H1 (cell line): ENCODE results near the gene FKBP1B. TPM values are rescaled to one million over a fixed set of nuclear protein-coding genes. Genes with fewer than 3 reads are reported as not detected.

Source experiments
- CHD7 ChIP-seq: fragments of 300-600 bp; sonication (generic); IDR thresholded peaks from 2 replicates; pipeline ENCODE4 v1.7.1; 2012; ENCODE audit warnings: low read length, moderate library complexity, mild to moderate bottlenecking, inconsistent platforms; ENCODE audit not compliant: insufficient replicate concordance
- EGR1 ChIP-seq: IDR thresholded peaks from 2 replicates; pipeline ENCODE4 v1.6.1; 2011; ENCODE audit warnings: low read depth, low read length, borderline replicate concordance
- RNF2 ChIP-seq: fragments of 200-900, 300-1000 bp; sonication (generic); IDR thresholded peaks from 2 replicates; pipeline ENCODE4 v1.7.1; 2016; ENCODE audit warnings: borderline replicate concordance, low read depth, mild to moderate bottlenecking, antibody characterized with exemption, low read length; ENCODE audit not compliant: poor library complexity, severe bottlenecking; ENCODE audit errors: missing control alignments
- SIRT6 ChIP-seq: IDR thresholded peaks from one replicate; pipeline ENCODE4 v1.7.1; 2012; ENCODE audit warnings: low read length, inconsistent platforms
- polyA plus RNA-seq, 7 experiments: library from polyadenylated mRNA; depleted of rRNA in 3 of 7; stranded (reverse) in 5 of 7; unstranded in 2 of 7; fragments of >200 nt in 5 of 7; fragments of 200-250 nt in 2 of 7; gene quantifications; 1 replicate in 5 of 7; 2 replicates in 1 of 7; 4 replicates in 1 of 7; pipeline versions ENCODE4 v1.2.1 to v1.2.3, GENCODE V29; 2011 to 2013; ENCODE audit warnings: missing spikeins in 2 of 7, mixed read lengths in 2 of 7
- total RNA-seq: library from RNA; stranded (reverse); fragmentation: NEBNext Ultra II Directional; extraction: Animal tissue kit (Norgen Biotek cat#: 25700); gene quantifications from 2 replicates; pipeline ENCODE4 v1.2.1, GENCODE V29; 2021

FKBP1B gene
- total and polyA plus RNA-seq, 2 of the 8 experiments (the other 6 are each of a cell fraction or from before 2014, with no cell fraction given) = 50.8 to 151 TPM

GRCh38 chr2:24038786-24039499 is 10.6 kb upstream of the FKBP1B start (continued):
- no peak for TF ChIP-seq CHD7
- no peak for TF ChIP-seq RNF2
- no peak for TF ChIP-seq EGR1
- TF ChIP-seq SIRT6 = no peak
